Loucy (cell line): ENCODE data around the gene ITGB5.

Source experiments
- H2AFZ ChIP-seq: fragments of 200-600 bp; sonication (generic); 2 replicates; pipeline ENCODE4 v1.6.0; 2016; ENCODE audit warnings: antibody characterized with exemption, mild to moderate bottlenecking, low read length, moderate library complexity
- H3F3A ChIP-seq: fragments of 200-600 bp; 2 replicates; pipeline ENCODE4 v1.6.0; 2016; ENCODE audit warnings: antibody characterized with exemption, low read depth, mild to moderate bottlenecking
- H3K27me3 ChIP-seq: fragments of 200-600 bp; sonication (generic); 2 replicates; pipeline ENCODE4 v1.6.1; 2014; ENCODE audit warnings: low read length, mild to moderate bottlenecking; ENCODE audit not compliant: insufficient read depth, poor library complexity, severe bottlenecking
- H3K36me3 ChIP-seq: fragments of 200-600 bp; sonication (generic); 2 replicates; pipeline ENCODE4 v1.6.1; 2016; ENCODE audit warnings: low read length; ENCODE audit not compliant: insufficient read depth
- H3K4me1 ChIP-seq: fragments of 200-600 bp; sonication (generic); 2 replicates; pipeline ENCODE4 v1.5.1; 2014; ENCODE audit warnings: low read length, mild to moderate bottlenecking; ENCODE audit not compliant: insufficient read depth, poor library complexity, severe bottlenecking
- H3K4me2 ChIP-seq: fragments of 200-600 bp; sonication (generic); 2 replicates; pipeline ENCODE4 v1.6.0; 2014; ENCODE audit warnings: antibody characterized with exemption, low read length, low read depth, mild to moderate bottlenecking; ENCODE audit not compliant: poor library complexity, severe bottlenecking
- H3K4me3 ChIP-seq: fragments of 200-600 bp; sonication (generic); 2 replicates; pipeline ENCODE4 v1.5.1; 2014; ENCODE audit warnings: low read length, mild to moderate bottlenecking, mixed read lengths; ENCODE audit not compliant: poor library complexity, severe bottlenecking
- H3K79me2 ChIP-seq: fragments of 200-600 bp; sonication (generic); 2 replicates; pipeline ENCODE4 v1.6.1; 2014; ENCODE audit warnings: low read length; ENCODE audit not compliant: insufficient read depth
- H3K9ac ChIP-seq: fragments of 200-600 bp; sonication (generic); 2 replicates; pipeline ENCODE4 v1.6.0; 2014; ENCODE audit warnings: mild to moderate bottlenecking, low read depth, low read length, moderate library complexity; ENCODE audit not compliant: poor library complexity, severe bottlenecking
- H3K9me2 ChIP-seq: fragments of 200-600 bp; sonication (generic); replicated peaks from 2 replicates; pipeline ENCODE4 v1.6.1; 2016; ENCODE audit warnings: low read depth, low read length, mixed read lengths
- H3K9me3 ChIP-seq: fragments of 200-600 bp; sonication (generic); 2 replicates; pipeline ENCODE4 v1.6.1; 2014; ENCODE audit warnings: mild to moderate bottlenecking, antibody characterized with exemption, low read length, low read depth; ENCODE audit not compliant: insufficient read depth
- H4K20me1 ChIP-seq: fragments of 200-600 bp; sonication (generic); 2 replicates; pipeline ENCODE4 v1.6.0; 2014; ENCODE audit warnings: antibody characterized with exemption, low read length, mild to moderate bottlenecking; ENCODE audit not compliant: insufficient read depth, poor library complexity, severe bottlenecking
- EZH2phosphoT487 ChIP-seq: fragments of 200-600 bp; IDR thresholded peaks from 2 replicates; pipeline ENCODE4 v1.6.1; 2018; ENCODE audit warnings: antibody characterized with exemption, mild to moderate bottlenecking, moderate library complexity, borderline replicate concordance
- TF ChIP-seq, protein P1 (sequence below): fragments of 200-600 bp; sonication (generic); conservative IDR thresholded peaks from 2 replicates; pipeline ENCODE4 v1.5.1; 2014; ENCODE audit warnings: mild to moderate bottlenecking, antibody characterized with exemption, low read length

The ITGB5 gene

DNA sequence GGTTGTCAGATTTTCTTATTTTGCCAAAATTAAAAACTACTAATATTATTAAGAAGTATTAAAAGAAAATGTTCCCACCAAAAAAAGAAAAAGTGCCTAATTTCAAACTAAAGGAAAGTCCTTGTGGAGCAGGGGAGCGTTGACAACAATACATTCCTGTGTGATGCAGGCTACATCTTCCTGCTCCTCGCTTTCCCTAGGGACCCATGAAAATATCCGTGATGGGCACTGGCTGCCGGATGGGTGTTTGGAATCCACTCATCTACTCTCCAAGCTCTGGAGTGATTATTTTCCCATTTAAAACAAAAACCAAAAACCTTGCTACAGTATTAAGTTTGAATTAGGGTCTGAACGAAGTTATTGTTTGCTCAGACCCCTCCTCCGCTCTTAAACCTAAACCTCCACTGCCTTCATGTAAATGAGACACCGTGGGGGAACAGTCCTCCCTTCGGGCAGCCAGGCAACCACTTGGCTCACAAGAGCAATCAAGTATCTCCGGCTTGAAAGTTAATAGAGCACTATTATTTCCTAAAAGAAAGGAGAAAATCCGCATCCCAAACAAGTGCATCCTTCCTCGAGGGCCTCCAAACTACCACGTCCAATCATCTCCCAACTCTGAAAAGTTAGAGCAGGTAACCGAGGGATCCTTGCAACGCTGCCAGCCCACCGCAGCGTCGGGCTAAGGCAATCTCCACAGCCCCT is 1.5 kb downstream of the ITGB5 start:
- H3K9ac ChIP-seq, result no peak overlapping the region

DNA sequence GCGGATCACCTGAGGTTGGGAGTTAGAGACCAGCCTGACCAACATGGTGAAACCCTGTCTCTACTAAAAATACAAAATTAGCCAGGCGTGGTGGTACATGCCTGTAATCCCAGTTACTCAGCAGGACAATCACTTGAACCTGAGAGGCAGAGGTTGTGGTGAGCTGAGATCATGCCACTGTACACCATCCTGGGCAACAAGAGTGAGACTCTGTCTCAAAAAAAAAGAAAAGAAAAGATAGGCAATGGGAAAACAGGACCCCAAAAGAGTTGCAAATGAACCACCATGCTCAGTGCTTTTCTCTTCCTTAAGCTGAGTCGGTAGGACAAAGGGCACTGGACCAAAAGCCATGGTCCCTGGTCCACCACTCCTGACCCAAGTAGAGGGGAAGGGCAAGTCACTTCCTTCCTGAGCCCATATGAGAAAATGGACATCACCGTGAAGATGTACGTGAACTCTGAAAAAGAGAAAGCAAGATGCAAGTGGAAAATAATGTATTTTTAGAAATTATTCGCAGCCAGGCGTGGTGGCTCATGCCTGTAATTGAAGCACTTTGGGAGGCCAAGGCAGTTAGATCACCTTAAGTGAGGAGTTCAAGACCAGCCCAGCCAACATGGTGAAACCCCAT is 2.6 kb downstream of the ITGB5 start:
- Histone ChIP-seq H3K36me3 (no peaks in the 10 kb centered on the region), H3K9me2 (no peaks in the 10 kb centered on the region), H3K79me2 (no peaks in the 10 kb centered on the region), H3K4me3 (no peak overlapping the region), H4K20me1 (no peaks in the 10 kb centered on the region), H2AFZ (no peak overlapping the region), H3K9ac (no peak overlapping the region), H3K4me1 (no peaks in the 10 kb centered on the region), H3F3A (no peaks in the 10 kb centered on the region), H3K4me2 (no peak overlapping the region), H3K9me3 (no peaks in the 10 kb centered on the region), H3K27me3 (no peaks in the 10 kb centered on the region)
- no peak for TF ChIP-seq EZH2phosphoT487
- TF ChIP-seq, protein P1, sequence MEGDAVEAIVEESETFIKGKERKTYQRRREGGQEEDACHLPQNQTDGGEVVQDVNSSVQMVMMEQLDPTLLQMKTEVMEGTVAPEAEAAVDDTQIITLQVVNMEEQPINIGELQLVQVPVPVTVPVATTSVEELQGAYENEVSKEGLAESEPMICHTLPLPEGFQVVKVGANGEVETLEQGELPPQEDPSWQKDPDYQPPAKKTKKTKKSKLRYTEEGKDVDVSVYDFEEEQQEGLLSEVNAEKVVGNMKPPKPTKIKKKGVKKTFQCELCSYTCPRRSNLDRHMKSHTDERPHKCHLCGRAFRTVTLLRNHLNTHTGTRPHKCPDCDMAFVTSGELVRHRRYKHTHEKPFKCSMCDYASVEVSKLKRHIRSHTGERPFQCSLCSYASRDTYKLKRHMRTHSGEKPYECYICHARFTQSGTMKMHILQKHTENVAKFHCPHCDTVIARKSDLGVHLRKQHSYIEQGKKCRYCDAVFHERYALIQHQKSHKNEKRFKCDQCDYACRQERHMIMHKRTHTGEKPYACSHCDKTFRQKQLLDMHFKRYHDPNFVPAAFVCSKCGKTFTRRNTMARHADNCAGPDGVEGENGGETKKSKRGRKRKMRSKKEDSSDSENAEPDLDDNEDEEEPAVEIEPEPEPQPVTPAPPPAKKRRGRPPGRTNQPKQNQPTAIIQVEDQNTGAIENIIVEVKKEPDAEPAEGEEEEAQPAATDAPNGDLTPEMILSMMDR, result no peak

More for the DNA sequence above, 1.5 kb downstream of the ITGB5 start:
- no peak overlapping the region for H3K4me2 ChIP-seq
- no peaks in the 10 kb centered on the region for H3K9me2 ChIP-seq
- no peak overlapping the region for H2AFZ ChIP-seq
- H3K4me3 ChIP-seq, result no peak overlapping the region
- H3F3A ChIP-seq, result no peaks in the 10 kb centered on the region
- H3K79me2 ChIP-seq, result no peaks in the 10 kb centered on the region
- H3K27me3 ChIP-seq, result no peaks in the 10 kb centered on the region
- H3K36me3 ChIP-seq, result no peaks in the 10 kb centered on the region
- no peaks in the 10 kb centered on the region for H4K20me1 ChIP-seq
- no peak for TF ChIP-seq EZH2phosphoT487
- TF ChIP-seq, protein P1, result no peak
- H3K9me3 ChIP-seq, result no peaks in the 10 kb centered on the region
- no peaks in the 10 kb centered on the region for H3K4me1 ChIP-seq

DNA sequence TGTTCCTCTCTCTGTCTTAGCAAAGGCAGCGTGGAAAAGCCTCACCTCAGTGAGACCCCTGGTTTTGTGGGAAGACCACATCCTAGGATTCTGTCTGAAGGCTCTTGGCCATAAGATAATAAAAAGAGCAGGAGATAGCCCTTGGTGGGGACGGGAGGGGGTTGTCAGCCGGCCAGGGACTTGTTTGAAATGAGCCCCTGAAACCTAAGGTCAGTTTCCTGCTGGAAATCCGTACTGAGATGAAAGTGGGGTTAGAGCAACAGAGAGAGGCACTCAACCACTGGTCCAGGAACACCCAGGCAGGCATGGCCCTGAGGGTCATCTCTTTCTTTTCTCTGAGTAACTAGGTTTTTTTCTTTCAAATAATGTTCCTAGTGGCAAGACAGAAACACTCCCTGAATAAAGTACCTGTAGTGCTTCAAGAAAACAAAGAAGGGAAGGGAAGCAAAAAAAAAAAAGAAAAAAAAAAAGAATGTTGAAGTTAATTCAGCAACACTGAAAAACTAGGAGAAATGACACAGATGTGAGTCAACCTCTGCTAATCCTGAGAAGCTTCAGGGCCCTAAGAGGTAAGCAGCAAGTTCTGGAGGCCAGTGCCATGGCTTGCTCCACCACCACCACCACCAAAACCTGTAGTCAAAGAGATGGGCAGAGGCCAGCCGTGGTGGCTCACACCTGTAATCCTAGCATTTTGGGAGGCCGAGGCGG is 3.2 kb downstream of the ITGB5 start:
- H3K4me1 ChIP-seq, result no peaks in the 10 kb centered on the region
- no peaks in the 10 kb centered on the region for H3F3A ChIP-seq
- TF ChIP-seq EZH2phosphoT487, result no peak
- TF ChIP-seq, protein P1, result no peak
- H3K4me2 ChIP-seq, result no peak overlapping the region
- H2AFZ ChIP-seq, result no peak overlapping the region
- no peaks in the 10 kb centered on the region for H3K79me2 ChIP-seq
- no peaks in the 10 kb centered on the region for H3K36me3 ChIP-seq
- no peak overlapping the region for H3K9ac ChIP-seq
- no peaks in the 10 kb centered on the region for H3K9me2 ChIP-seq
- H4K20me1 ChIP-seq, result no peaks in the 10 kb centered on the region
- no peak overlapping the region for H3K4me3 ChIP-seq
- no peaks in the 10 kb centered on the region for H3K9me3 ChIP-seq
- H3K27me3 ChIP-seq, result no peaks in the 10 kb centered on the region
